ENCODE results near the gene ENPP6.
"Not testable (repeated sequence)": the region's sequence is repeated elsewhere in the genome, so short reads cannot be mapped to it uniquely, and the experiment has no call there.

Gene ENPP6

GRCh38 chr4:184058026-184058425 is 159.6 kb downstream of the ENPP6 start:
- TF ChIP-seq, protein P1, sequence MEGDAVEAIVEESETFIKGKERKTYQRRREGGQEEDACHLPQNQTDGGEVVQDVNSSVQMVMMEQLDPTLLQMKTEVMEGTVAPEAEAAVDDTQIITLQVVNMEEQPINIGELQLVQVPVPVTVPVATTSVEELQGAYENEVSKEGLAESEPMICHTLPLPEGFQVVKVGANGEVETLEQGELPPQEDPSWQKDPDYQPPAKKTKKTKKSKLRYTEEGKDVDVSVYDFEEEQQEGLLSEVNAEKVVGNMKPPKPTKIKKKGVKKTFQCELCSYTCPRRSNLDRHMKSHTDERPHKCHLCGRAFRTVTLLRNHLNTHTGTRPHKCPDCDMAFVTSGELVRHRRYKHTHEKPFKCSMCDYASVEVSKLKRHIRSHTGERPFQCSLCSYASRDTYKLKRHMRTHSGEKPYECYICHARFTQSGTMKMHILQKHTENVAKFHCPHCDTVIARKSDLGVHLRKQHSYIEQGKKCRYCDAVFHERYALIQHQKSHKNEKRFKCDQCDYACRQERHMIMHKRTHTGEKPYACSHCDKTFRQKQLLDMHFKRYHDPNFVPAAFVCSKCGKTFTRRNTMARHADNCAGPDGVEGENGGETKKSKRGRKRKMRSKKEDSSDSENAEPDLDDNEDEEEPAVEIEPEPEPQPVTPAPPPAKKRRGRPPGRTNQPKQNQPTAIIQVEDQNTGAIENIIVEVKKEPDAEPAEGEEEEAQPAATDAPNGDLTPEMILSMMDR (conservative IDR thresholded peaks at IDR 0.05; ENCODE audit: control insufficient read depth, insufficient read depth, low read depth, low read length): no peak
- no peak for DNase-seq (ENCODE audit: low read depth)
- H3K4me3 ChIP-seq (ENCODE audit: control insufficient read depth, low read depth, low read length): no peak overlapping the region

GRCh38 chr4:184056877-184057276 is 160.8 kb downstream of the ENPP6 start:
- TF ChIP-seq, protein P1 (conservative IDR thresholded peaks at IDR 0.05; ENCODE audit: control insufficient read depth, insufficient read depth, low read depth, low read length): no peak
- DNase-seq (ENCODE audit: low read depth): no peak
- no peak overlapping the region for H3K4me3 ChIP-seq (ENCODE audit: control insufficient read depth, low read depth, low read length)

DNA sequence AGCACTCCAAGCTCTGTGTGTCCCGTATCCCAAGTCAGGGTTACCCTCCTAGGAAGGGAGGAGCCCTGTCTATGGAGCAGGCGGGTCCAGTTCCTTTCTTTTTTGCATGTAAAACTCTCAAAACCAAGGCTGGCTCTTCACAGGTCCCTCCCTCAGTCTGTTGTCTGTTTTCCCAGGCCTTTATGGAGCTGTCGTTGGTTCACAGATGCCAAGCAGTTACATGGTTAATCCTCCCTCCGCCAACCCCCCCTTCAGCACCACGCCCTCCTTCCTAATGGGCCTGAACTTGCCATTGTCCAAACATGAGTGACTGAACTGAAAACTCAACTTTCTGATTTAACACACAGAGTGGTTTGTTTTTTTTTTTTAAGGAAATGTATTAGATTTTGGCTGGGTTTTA is 164.2 kb downstream of the ENPP6 start:
- DNase-seq (ENCODE audit: low read depth): no peak
- TF ChIP-seq, protein P1 (conservative IDR thresholded peaks at IDR 0.05; ENCODE audit: control insufficient read depth, insufficient read depth, low read depth, low read length): no peak
- no peak overlapping the region for H3K4me3 ChIP-seq (ENCODE audit: control insufficient read depth, low read depth, low read length)

DNA sequence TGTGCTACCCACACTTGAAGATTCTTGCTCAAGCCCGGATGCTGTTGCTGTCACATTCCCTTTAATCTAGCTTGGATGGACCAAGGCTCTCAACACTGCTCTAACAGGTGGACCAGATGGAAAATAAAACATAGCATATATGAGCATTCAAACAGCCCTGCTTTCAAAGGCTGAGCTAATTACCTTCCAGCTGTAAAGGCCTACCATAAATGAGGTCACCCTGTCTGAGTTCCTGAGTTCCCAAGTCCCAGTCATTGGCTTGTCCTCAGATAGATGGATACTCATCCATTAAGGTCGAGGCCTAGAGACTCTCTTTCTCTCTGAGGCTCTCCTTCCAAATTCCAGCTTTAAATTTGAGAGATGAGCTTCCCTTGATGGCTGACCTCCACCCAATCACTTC is 165.1 kb downstream of the ENPP6 start:
- no peak overlapping the region for H3K4me3 ChIP-seq (ENCODE audit: control insufficient read depth, low read depth, low read length)
- TF ChIP-seq, protein P1 (conservative IDR thresholded peaks at IDR 0.05; ENCODE audit: control insufficient read depth, insufficient read depth, low read depth, low read length): no peak
- no peak for DNase-seq (ENCODE audit: low read depth)

- not testable (repeated sequence) for DNase-seq (ENCODE audit: low read depth); H3K4me3 ChIP-seq (ENCODE audit: control insufficient read depth, low read depth, low read length)
Observed at GRCh38 chr4:184051262-184051661, 166.4 kb downstream of the ENPP6 start.

GRCh38 chr4:184046148-184046547 is 171.5 kb downstream of the ENPP6 start:
- TF ChIP-seq, protein P1 (conservative IDR thresholded peaks at IDR 0.05; ENCODE audit: control insufficient read depth, insufficient read depth, low read depth, low read length): no peak
- DNase-seq (ENCODE audit: low read depth): no peak
- H3K4me3 ChIP-seq (ENCODE audit: control insufficient read depth, low read depth, low read length): no peak overlapping the region

DNA sequence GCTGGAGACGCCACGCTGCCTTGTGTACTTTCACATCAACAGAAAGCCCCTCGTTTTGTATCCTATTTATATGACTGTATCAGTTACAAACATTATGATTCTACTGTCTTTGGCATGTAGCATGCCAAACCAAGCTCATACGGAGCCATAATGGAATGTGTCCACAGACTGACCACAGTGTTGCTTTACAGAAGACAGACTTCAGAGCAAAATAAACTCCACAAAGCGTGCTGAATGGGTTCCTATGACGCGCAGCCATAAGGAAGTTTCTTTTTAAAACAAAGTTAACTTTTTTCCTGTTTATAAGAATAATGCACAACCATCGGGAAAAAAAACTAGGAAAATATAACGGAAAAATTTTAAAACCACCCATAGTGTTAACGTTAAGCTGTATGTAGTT is 176.5 kb downstream of the ENPP6 start:
- H3K4me3 ChIP-seq (ENCODE audit: control insufficient read depth, low read depth, low read length): no peak overlapping the region
- TF ChIP-seq, protein P1 (conservative IDR thresholded peaks at IDR 0.05; ENCODE audit: control insufficient read depth, insufficient read depth, low read depth, low read length): no peak
- no peak for DNase-seq (ENCODE audit: low read depth)
